ENCODE measurements around the gene ABI3BP. TPM values are rescaled to one million over a fixed set of nuclear protein-coding genes. Genes with fewer than 3 reads are reported as not detected.
A peak's percentile ranks its signal among the peaks of the same experiment; 100 is the strongest.

Gene ABI3BP
- total and polyA plus RNA-seq, 9 donors = 176 to 605 (median 300) TPM

DNA sequence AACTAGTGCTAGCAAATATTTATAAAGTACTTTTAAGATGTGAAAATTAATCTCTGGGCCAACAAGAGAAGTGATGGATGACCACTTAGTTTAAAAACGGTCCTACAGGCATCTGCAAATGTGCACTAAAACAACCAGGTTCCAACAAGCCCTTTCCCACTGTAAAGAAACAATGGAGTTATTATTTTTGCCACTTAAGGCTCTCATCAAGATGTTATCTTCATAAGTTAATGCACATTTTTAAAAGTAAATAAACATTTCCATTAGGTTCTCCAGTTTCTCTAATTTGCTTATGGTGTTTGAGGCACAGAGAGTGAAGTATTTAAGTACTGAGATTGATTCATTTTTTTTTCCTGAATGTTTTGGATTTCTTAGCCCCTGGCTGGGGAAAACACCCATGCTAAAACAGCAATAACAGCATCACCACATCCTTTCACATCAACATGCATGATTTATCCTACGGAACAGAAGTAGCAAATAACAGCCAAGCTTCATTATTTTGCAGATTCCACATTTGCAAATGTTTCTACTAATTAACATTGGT, 20.8 kb downstream of the ABI3BP start:
- DNase-seq = no peak
- Histone ChIP-seq H3K9me3 (replicated peaks; ENCODE audit: control insufficient read depth, low read depth, low read length) (peaks cover 2% of the 10 kb centered on the region), H3K27ac (ENCODE audit: low read length) (peak overlapping the region; percentile 15), H3K4me3 (ENCODE audit: low read length) (no peak overlapping the region), H3K4me1 (ENCODE audit: control insufficient read depth, insufficient read depth, low read length) (peaks cover 27% of the 10 kb centered on the region), H3K27me3 (ENCODE audit: control insufficient read depth, insufficient read depth, low read length) (no peaks in the 10 kb centered on the region), H3K36me3 (ENCODE audit: control insufficient read depth, insufficient read depth, low read length) (peaks cover under 1% of the 10 kb centered on the region)
- WGBS (ENCODE audit: insufficient coverage) = 100% methylated on average over 1 of the region's 2 CpGs

GRCh38 chr3:100971798-100972197, 21.4 kb downstream of the ABI3BP start:
- Histone ChIP-seq H3K9me3 (replicated peaks; ENCODE audit: control insufficient read depth, low read depth, low read length) (no peaks in the 10 kb centered on the region), H3K27me3 (ENCODE audit: control insufficient read depth, insufficient read depth, low read length) (no peaks in the 10 kb centered on the region), H3K36me3 (ENCODE audit: control insufficient read depth, insufficient read depth, low read length) (no peaks in the 10 kb centered on the region), H3K27ac (ENCODE audit: low read length) (peak overlapping the region; percentile 67), H3K4me3 (ENCODE audit: low read length) (no peak overlapping the region), H3K4me1 (ENCODE audit: control insufficient read depth, insufficient read depth, low read length) (peaks cover 27% of the 10 kb centered on the region)
- DNase-seq = no peak
- WGBS (ENCODE audit: insufficient coverage) = 40% methylated on average over 1 of the region's 2 CpGs

- WGBS (ENCODE audit: insufficient coverage) = no CpG with 5 or more reads among the region's 6 CpGs
- no peaks in the 10 kb centered on the region for H3K27me3 ChIP-seq (ENCODE audit: control insufficient read depth, insufficient read depth, low read length)
- no peaks in the 10 kb centered on the region for H3K36me3 ChIP-seq (ENCODE audit: control insufficient read depth, insufficient read depth, low read length)
- no peaks in the 10 kb centered on the region for H3K9me3 ChIP-seq (replicated peaks; ENCODE audit: control insufficient read depth, low read depth, low read length)
- peaks cover 31% of the 10 kb centered on the region for H3K4me1 ChIP-seq (ENCODE audit: control insufficient read depth, insufficient read depth, low read length)
- no peak overlapping the region for H3K4me3 ChIP-seq (ENCODE audit: low read length)
- no peak for DNase-seq
- H3K27ac ChIP-seq (ENCODE audit: low read length) = peak overlapping the region; percentile 67
These were observed 22.7 kb downstream of the ABI3BP start for GRCh38 chr3:100970477-100970990.

DNA sequence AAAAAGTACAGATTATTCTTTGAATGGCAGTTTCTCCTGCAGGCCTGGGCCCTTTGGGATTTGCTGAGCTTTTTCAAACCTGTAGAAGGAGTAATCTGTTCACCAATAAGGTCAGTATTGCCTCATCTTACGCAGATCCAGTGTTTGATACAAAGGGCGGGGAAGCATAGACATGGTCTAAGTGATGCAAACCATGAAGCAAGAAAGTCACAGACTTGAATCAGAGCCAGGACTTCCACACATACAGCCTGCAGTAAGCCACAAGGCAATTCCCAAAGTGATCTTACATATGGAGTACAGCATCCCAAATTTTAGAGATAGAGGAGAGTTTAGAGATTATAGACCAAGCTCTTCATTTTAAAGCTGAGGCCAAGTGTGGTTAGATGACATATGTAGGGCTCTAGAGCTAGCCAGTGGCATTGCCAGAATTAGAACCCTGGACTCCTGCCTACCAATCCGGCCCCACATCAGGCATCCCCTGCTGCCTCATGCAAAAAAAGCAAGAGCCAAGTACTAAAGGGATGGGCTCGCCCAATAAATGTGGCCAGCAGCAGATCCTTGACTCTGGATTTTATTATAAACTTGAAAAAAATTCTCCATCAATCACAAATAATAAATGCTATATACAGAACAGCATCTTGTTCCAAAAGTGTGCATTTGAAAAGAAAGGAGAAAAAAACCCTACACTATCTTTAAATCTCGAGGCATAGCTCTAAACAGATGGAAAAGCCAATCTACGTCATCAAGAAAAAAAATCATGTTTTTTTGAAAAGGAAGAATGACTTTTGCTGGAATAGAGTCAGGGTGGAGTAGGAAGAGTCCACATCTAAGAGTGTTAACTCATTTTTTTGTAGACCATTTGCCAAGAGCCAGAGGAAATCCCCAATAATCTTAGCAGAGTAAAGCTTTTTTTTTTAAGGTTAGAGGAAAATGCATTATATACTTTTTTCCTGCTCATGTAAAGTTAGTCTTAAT, 24.0 kb downstream of the ABI3BP start:
- H3K4me1 ChIP-seq (ENCODE audit: control insufficient read depth, insufficient read depth, low read length) = peaks cover 31% of the 10 kb centered on the region
- peak overlapping the region; percentile 70 for H3K27ac ChIP-seq (ENCODE audit: low read length)
- WGBS (ENCODE audit: insufficient coverage) = 94% methylated on average over 2 of the region's 6 CpGs
- H3K4me3 ChIP-seq (ENCODE audit: low read length) = no peak overlapping the region
- no peaks in the 10 kb centered on the region for H3K27me3 ChIP-seq (ENCODE audit: control insufficient read depth, insufficient read depth, low read length)
- no peaks in the 10 kb centered on the region for H3K36me3 ChIP-seq (ENCODE audit: control insufficient read depth, insufficient read depth, low read length)
- peak; percentile 93 for DNase-seq
- no peaks in the 10 kb centered on the region for H3K9me3 ChIP-seq (replicated peaks; ENCODE audit: control insufficient read depth, low read depth, low read length)

DNA sequence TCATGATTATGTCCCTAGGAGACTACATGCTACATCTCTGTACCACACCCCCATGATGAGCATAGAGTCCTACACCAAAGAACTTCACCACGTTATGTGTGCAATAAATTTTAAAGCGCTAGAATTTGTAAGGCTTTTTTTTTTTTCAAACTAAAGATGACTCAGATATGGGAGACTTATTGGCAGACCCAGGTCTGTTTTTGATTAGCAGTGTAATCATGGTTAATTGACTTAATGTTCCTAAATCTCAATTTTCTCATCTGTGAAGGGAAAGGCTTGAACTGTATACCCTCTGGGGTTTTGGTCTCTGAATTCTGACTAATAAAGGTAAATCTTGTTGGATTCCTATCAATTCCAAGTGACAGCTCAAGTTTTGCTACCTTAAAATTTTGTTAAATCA, 26.4 kb downstream of the ABI3BP start:
- no peaks in the 10 kb centered on the region for H3K36me3 ChIP-seq (ENCODE audit: control insufficient read depth, insufficient read depth, low read length)
- no peaks in the 10 kb centered on the region for H3K27me3 ChIP-seq (ENCODE audit: control insufficient read depth, insufficient read depth, low read length)
- no CpG with 5 or more reads among the region's 2 CpGs for WGBS (ENCODE audit: insufficient coverage)
- H3K4me1 ChIP-seq (ENCODE audit: control insufficient read depth, insufficient read depth, low read length) = peaks cover 29% of the 10 kb centered on the region
- no peaks in the 10 kb centered on the region for H3K9me3 ChIP-seq (replicated peaks; ENCODE audit: control insufficient read depth, low read depth, low read length)
- H3K27ac ChIP-seq (ENCODE audit: low read length) = peak overlapping the region; percentile 83
- no peak for DNase-seq
- no peak overlapping the region for H3K4me3 ChIP-seq (ENCODE audit: low read length)

DNA sequence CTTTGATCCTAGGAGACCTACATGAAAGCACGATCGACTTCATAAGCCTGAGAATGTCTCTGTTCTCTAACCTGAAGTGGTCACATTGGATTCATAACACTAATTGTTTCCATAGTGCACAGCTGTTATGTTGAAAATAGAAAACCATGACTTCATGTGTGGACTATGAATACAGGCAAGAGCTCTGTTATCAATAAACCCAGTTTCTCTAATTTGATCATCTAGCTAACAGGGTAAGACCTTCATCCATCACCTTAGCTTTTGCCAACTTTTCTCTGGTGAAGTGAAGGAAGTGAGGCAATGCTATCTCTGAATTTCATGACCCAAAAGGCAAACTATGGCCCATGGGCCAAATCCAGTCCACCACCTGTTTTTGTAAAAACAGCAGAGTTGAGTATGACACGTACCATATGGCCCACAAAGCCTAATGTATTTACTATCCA, 27.2 kb downstream of the ABI3BP start:
- H3K4me3 ChIP-seq (ENCODE audit: low read length) = no peak overlapping the region
- DNase-seq = peak; percentile 82
- no peaks in the 10 kb centered on the region for H3K27me3 ChIP-seq (ENCODE audit: control insufficient read depth, insufficient read depth, low read length)
- no peaks in the 10 kb centered on the region for H3K9me3 ChIP-seq (replicated peaks; ENCODE audit: control insufficient read depth, low read depth, low read length)
- no CpG with 5 or more reads among the region's 3 CpGs for WGBS (ENCODE audit: insufficient coverage)
- H3K36me3 ChIP-seq (ENCODE audit: control insufficient read depth, insufficient read depth, low read length) = no peaks in the 10 kb centered on the region
- peak overlapping the region; percentile 83 for H3K27ac ChIP-seq (ENCODE audit: low read length)
- peaks cover 23% of the 10 kb centered on the region for H3K4me1 ChIP-seq (ENCODE audit: control insufficient read depth, insufficient read depth, low read length)

DNA sequence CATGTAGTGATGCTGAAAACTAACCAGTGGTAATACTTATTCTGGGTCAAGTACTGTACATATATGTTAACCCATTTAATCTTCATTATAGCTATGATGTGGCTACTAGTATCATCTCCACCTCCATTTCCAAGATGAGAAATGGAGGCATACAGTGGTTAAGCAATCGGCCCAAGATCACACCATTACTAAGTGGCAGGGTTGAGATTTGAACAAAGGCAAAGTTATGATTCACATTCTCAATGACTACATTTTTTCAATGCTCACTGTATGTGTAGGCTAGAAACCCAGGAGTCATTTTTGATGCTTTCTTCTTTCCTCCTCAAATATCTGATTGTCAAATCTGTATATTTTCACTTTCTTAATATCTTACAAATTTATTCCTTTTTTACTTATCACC, 30.2 kb downstream of the ABI3BP start:
- H3K4me1 ChIP-seq (ENCODE audit: control insufficient read depth, insufficient read depth, low read length) = peaks cover 7% of the 10 kb centered on the region
- H3K27me3 ChIP-seq (ENCODE audit: control insufficient read depth, insufficient read depth, low read length) = no peaks in the 10 kb centered on the region
- no peak overlapping the region for H3K4me3 ChIP-seq (ENCODE audit: low read length)
- DNase-seq = no peak
- H3K27ac ChIP-seq (ENCODE audit: low read length) = no peak overlapping the region
- no peaks in the 10 kb centered on the region for H3K36me3 ChIP-seq (ENCODE audit: control insufficient read depth, insufficient read depth, low read length)
- H3K9me3 ChIP-seq (replicated peaks; ENCODE audit: control insufficient read depth, low read depth, low read length) = peaks cover 12% of the 10 kb centered on the region
- no CpG with 5 or more reads among the region's 1 CpG for WGBS (ENCODE audit: insufficient coverage)

DNA sequence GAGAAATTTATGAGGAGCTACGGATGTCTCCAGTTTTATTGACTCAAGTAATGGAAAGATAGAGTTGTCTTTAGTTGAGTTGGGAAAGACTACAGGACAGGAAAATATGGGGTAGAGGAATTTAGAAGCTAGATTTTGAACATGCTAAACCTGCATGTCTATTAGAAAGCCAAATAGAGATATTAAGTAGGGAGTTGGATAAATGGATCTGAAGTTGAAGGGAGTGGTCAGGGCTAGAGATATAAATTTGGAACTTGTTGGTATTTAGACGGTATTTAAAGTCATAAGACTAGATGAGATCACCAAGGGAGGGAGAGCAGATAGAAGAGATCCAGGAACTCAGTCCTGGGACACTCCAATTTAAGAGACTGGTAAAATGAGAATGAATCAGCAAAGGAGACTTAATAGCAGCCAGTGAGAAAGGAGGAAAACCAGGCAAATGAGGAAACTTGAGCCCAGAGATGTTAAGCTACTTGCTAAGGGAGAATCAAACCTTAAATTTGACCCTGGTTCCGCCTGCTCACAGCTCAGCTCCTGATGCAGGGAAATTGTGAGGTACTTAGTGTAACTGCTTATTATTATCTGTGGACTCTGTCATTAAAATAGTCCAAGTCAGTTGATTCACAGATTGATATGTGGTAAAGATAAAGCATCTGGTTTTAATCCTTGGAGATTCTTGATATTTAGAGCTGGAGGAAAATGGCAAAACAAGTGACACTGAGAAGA, 35.8 kb downstream of the ABI3BP start:
- no peaks in the 10 kb centered on the region for H3K36me3 ChIP-seq (ENCODE audit: control insufficient read depth, insufficient read depth, low read length)
- no peaks in the 10 kb centered on the region for H3K27me3 ChIP-seq (ENCODE audit: control insufficient read depth, insufficient read depth, low read length)
- 63% methylated on average over 3 of the region's 3 CpGs for WGBS (ENCODE audit: insufficient coverage)
- peaks cover 12% of the 10 kb centered on the region for H3K9me3 ChIP-seq (replicated peaks; ENCODE audit: control insufficient read depth, low read depth, low read length)
- peaks cover 7% of the 10 kb centered on the region for H3K4me1 ChIP-seq (ENCODE audit: control insufficient read depth, insufficient read depth, low read length)
- peak; percentile 48 for DNase-seq
- no peak overlapping the region for H3K4me3 ChIP-seq (ENCODE audit: low read length)
- H3K27ac ChIP-seq (ENCODE audit: low read length) = peak overlapping the region; percentile 13

DNA sequence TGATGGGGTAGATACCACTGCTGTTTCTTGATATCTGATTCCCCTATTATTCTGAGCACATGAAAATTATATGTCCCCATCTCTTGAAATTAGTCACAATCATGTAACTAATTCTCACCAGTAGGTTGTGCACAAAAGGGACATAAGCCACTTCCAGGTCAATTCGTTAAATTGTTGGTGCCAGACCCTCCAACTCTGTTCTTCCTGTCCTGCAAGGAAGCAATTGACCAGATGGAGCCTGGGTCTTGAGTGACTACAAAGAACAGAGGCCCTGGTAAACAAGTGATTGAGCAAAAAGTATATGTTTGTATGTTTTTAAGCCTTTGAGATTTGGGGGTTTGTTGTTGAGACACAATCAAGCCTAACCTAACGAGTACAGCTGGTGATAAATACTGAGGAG, 36.9 kb downstream of the ABI3BP start:
- Histone ChIP-seq H3K27me3 (ENCODE audit: control insufficient read depth, insufficient read depth, low read length) (no peaks in the 10 kb centered on the region), H3K4me3 (ENCODE audit: low read length) (no peak overlapping the region), H3K36me3 (ENCODE audit: control insufficient read depth, insufficient read depth, low read length) (no peaks in the 10 kb centered on the region), H3K4me1 (ENCODE audit: control insufficient read depth, insufficient read depth, low read length) (peaks cover 7% of the 10 kb centered on the region), H3K9me3 (replicated peaks; ENCODE audit: control insufficient read depth, low read depth, low read length) (peaks cover 12% of the 10 kb centered on the region), H3K27ac (ENCODE audit: low read length) (peak overlapping the region; percentile 22)
- DNase-seq = no peak
- WGBS (ENCODE audit: insufficient coverage) = 100% methylated on average over 1 of the region's 2 CpGs

DNA sequence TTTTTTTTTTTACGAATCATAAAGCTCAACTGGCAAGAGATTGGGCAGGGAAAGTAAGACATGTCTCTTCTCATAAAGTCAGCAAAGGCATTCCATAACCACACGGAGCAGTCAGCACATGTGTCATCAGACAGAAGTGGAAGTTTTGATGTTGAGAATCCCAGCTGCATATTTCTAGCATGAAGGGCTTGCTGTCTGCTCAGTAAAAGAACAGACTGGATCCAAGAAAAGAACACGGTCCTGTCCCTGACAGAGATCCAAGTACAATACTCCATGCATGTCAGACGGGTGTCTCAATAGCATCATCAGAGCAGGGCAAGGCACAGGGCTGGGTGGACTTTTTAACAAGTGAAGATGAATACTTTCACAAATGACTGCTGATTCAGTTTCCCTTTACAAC, 38.2 kb downstream of the ABI3BP start:
- Histone ChIP-seq H3K9me3 (replicated peaks; ENCODE audit: control insufficient read depth, low read depth, low read length) (peaks cover 5% of the 10 kb centered on the region), H3K27ac (ENCODE audit: low read length) (peak overlapping the region; percentile 69), H3K4me3 (ENCODE audit: low read length) (no peak overlapping the region), H3K36me3 (ENCODE audit: control insufficient read depth, insufficient read depth, low read length) (no peaks in the 10 kb centered on the region), H3K27me3 (ENCODE audit: control insufficient read depth, insufficient read depth, low read length) (no peaks in the 10 kb centered on the region), H3K4me1 (ENCODE audit: control insufficient read depth, insufficient read depth, low read length) (peaks cover 7% of the 10 kb centered on the region)
- peak; percentile 88 for DNase-seq
- WGBS (ENCODE audit: insufficient coverage) = no CpG with 5 or more reads among the region's 4 CpGs
